NOMO-1 treated with dmso at 0.1 percent for 144 hours (cell line): Measurements from ENCODE around the gene PER1.

Experiments
- DNase-seq: peaks from one replicate; lab custom pipeline; 2025; ENCODE audit not compliant: unreplicated experiment; lab: John Stamatoyannopoulos, UW

The PER1 gene, protein sequence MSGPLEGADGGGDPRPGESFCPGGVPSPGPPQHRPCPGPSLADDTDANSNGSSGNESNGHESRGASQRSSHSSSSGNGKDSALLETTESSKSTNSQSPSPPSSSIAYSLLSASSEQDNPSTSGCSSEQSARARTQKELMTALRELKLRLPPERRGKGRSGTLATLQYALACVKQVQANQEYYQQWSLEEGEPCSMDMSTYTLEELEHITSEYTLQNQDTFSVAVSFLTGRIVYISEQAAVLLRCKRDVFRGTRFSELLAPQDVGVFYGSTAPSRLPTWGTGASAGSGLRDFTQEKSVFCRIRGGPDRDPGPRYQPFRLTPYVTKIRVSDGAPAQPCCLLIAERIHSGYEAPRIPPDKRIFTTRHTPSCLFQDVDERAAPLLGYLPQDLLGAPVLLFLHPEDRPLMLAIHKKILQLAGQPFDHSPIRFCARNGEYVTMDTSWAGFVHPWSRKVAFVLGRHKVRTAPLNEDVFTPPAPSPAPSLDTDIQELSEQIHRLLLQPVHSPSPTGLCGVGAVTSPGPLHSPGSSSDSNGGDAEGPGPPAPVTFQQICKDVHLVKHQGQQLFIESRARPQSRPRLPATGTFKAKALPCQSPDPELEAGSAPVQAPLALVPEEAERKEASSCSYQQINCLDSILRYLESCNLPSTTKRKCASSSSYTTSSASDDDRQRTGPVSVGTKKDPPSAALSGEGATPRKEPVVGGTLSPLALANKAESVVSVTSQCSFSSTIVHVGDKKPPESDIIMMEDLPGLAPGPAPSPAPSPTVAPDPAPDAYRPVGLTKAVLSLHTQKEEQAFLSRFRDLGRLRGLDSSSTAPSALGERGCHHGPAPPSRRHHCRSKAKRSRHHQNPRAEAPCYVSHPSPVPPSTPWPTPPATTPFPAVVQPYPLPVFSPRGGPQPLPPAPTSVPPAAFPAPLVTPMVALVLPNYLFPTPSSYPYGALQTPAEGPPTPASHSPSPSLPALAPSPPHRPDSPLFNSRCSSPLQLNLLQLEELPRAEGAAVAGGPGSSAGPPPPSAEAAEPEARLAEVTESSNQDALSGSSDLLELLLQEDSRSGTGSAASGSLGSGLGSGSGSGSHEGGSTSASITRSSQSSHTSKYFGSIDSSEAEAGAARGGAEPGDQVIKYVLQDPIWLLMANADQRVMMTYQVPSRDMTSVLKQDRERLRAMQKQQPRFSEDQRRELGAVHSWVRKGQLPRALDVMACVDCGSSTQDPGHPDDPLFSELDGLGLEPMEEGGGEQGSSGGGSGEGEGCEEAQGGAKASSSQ (N-terminal part only)

DNA sequence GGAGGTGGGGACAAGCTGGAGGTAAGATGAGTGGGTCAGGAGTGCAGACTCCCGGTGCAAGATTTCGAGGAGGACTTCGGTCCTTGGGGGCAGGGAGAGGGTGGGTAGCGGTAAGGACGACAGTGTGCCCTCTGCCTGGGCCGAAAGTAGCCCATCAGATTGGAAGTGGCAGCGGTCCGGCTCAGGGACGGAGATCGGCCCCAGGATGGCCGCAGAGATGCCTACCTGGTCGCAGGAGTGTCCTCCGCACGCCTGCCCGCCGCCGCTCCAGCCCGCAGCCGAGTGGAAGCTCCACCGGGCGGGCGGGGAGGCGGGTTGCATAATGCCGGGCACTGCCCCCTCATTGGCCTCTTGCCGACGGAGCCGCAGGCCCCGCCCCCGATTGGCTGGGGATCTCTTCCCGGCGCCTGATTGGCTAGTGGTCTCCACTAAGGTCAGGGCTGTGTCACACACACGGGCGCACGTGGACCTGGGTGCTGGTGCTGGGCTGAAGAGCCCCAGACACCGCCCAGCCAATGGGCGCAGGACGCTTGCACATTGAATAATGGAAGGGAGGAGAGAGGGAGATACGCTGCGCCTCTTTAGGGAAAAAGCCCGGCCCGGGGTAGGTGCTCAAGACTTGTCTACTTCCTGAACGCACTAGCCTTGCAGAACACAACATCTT, at the start of gene PER1:
Gene PER1, minus strand, starts transcription at position 293 of the 664 bp plus-strand sequence. CDS start 1,698 bp downstream, outside the sequence.
- DNase-seq, result peak; percentile 82

DNA sequence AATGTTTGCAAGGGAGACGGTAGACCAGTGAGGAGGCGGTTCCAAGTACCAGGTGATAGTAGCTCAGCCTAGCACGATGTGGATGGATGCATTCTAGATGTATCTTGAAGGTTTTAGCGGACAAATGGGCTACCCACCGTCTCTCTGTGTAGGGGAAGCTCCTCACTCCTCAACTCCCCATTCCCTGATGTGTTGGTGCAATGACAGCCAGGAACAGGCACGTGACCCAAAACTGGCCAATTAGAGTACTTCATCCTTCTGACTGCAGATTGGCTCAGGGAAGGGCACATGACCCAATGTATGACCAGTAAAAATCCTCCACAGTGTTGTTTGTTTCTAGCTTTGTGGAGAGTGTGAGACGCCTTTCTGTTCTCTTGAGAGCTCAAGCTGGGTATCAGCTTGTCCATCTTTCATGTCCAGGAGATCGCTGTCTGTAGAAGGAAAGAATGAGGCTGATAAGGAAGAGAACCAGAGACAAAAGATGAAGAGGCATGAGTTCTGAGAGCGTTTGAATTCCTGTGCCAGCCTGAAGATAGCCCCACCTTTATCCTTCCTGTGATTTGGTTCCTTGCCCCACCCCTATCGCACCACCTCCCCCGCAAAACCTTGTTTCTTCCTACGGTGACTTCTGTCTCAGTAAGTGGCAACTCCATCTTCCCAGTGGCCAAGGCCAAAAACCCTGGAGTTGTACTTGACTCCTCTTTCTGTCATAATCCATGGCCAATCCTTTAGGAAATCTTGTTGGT, 40.0 kb upstream of the PER1 start:
- DNase-seq, result peak; percentile 81

DNA sequence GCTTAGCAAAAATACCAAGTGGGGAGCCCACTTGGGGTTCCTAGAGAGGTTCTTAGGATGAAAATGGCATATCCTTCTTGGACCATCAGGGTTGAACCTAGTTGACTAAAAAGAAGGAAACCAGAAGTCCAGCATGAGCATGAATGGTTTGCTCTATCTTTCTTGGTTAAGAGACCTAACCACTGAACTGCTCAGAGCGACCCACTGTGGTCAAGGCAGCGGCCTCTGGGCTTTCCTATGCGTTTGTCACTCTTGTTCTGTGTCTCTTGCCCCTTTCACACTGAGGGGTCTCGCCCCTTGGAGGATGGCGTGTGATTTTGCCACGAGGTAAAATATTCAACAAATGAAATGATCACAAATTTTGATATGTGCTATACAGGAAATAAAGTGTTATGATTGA, 38.3 kb upstream of the PER1 start:
- DNase-seq, result no peak

DNA sequence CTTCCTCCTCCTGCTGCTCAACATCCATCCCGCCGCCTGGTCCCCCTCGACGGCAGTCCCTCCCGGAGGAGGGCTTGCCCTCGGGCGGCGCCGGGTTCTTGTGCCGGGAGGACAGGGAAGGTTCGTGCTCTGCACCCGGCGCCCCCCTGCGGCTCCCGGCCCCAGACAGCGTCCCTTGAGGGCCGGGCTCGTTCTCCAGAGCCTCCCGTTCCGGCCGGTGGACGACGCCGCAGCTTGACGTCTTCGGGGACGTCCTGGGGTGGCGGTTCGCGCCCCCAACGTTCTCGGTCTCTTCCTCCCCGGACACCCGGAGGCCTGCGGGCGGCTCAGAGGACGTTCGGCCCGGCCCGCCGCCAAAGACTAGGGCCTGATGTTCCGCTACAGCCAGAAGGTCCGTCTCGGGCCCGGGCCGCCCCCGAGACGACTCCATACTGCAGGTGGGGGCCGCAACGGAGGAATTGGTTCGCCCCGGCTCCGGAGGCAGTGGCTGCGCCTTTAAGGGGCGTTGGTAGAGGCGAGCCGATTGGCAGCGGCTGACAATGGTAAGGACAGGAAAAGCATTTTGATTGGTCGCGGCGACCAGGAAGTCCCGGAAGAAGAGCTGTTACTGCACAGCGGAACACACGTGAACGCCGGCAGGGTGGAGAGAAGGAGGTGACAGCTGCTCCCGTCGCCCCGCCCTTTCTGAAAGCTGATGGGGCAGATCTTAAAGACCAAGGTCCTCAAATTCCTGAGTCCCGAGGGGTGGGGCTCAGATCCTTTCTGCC, 37.7 kb upstream of the PER1 start, which contains the start of gene BORCS6:
Gene BORCS6, minus strand, starts transcription at position 470 of the 767 bp plus-strand sequence. Its CDS starts 40 bp downstream, at position 430.
- peak; percentile 99 for DNase-seq

DNA sequence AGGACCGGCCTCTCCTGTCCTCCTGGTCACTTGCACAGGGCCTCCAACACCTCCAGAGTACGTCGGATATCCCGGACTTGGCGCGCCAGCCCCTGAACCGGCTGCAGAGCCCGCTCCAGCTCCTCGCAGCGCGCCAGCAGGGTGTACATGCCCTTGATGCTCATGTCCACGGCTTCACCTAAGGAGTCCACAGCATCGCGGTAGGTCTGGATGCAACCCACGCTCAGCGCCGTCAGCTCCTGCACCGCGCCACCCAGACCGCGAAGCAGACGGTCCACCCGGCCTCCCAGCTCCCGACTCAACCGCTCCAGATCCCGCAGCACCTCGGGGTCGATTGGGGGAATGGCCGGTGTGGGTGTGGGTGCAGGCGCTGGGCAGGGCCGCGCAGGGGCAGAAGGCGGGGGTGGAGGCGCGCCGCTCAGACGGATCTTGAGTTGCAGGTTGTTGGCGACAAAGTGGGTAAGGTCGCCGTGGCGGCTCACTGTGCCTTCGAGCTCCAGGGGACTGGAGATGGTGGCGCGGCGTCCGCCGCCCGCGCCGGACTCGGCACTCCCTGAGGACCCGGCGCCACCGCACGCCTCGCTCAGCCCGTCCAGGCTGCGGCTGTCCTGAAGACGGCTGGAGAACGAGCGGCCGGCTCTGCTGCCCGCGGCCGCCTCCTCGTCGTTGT, 37.0 kb upstream of the PER1 start:
- DNase-seq, result no peak

DNA sequence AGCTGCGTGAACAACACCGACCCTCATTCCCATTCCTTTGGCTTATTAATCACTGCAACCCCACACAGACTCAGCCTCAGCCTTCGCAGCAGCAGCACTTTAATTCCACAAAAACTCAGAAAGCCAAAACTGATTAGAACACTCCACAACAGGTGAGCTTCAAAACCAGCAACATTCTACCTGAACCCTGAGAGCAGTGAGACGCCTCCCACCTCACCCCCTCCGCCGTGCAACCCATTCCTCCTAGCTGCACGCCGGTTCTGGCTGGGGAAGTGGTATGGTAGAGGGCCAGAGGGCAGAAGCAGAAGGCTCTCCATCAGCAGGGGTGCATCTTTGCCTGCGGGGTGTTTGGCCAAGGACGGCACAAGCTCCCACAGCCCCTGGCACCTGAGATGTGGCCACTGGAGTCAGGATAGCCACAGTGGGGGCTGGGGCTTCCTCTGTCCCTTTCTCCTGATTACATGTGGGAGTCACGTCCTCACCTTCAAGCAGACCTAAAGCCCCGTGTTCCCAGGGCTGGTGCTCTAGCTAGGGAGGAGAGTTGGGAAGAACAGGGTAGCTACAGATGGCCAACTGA, 36.1 kb upstream of the PER1 start:
- DNase-seq, result no peak

DNA sequence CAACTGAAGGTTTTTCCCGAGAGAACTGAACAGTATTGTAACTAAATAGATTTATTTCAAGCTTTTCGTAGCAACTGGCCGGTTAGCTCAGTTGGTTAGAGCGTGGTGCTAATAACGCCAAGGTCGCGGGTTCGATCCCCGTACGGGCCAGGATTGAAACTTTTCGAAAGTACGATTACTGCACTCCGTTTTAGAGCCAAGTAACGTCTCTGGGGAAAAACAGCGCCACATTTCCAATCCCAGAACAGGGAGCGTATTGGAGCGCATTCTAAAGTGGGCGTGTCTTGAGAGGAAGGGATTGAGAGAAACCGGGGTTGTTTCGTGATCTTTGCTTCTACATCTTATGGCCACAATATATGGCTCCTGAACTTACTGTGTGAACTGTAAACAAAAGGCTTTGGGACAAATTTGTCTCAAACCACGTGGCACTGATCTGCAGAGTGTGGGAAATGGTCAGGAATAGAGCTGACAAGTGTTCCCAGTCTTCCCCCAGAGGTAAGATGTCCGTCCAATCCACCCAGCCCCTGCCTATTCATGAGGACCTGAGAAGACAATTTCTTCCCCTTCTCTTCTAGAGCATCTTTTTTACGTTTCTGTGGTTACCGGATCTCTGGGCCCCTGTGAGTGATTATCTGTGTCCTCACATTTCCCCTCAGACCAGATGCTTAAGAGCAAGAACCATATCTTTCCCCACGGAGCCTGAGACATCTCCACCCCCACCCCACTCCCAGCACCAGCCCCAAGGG, 35.5 kb upstream of the PER1 start:
- DNase-seq, result peak; percentile 92

DNA sequence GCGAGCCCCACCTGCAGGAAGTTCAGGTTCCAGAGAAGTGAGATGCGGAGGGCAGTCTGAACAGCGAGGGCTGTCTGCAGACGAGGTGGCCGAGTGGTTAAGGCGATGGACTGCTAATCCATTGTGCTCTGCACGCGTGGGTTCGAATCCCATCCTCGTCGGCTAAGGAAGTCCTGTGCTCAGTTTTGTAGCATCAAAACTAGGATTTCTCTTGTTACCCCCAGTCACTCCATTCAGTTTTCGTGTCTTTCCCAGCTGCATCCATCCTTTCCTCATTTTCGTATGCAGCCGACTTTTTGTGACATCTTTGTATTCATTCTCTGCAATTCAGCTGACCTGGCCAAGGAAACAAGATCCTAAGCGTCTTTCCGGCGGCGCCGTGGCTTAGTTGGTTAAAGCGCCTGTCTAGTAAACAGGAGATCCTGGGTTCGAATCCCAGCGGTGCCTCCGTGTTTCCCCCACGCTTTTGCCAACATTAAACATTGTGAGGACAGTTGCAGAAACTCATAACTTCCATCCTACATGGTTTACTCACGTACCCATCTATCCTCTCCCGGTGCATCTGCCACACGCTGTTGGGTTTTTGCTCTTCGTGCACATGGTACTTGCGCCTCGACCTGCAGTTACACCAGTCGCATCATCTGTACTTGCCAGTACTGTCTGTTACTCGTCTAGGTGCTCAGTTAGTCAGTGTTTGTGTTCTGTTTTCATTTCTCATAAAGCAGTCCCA, 34.7 kb upstream of the PER1 start:
- DNase-seq, result peak; percentile 92

DNA sequence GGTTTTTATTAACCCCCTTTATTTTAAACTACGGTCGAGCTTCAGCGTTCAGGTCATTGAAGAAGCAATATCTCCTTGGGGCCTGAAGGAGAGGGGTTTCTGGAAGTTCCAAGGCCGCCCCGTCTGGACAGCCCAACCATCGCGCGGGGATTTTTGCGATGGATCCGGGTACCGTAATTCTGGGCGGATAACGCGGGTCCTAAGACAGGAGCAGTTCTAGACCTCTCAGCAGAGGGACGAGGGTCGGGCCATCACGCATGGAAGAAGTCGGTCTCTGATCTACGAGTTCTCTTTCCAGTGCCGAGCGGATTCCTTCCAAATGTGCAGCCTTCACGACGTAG, 34.2 kb upstream of the PER1 start:
- DNase-seq, result no peak

DNA sequence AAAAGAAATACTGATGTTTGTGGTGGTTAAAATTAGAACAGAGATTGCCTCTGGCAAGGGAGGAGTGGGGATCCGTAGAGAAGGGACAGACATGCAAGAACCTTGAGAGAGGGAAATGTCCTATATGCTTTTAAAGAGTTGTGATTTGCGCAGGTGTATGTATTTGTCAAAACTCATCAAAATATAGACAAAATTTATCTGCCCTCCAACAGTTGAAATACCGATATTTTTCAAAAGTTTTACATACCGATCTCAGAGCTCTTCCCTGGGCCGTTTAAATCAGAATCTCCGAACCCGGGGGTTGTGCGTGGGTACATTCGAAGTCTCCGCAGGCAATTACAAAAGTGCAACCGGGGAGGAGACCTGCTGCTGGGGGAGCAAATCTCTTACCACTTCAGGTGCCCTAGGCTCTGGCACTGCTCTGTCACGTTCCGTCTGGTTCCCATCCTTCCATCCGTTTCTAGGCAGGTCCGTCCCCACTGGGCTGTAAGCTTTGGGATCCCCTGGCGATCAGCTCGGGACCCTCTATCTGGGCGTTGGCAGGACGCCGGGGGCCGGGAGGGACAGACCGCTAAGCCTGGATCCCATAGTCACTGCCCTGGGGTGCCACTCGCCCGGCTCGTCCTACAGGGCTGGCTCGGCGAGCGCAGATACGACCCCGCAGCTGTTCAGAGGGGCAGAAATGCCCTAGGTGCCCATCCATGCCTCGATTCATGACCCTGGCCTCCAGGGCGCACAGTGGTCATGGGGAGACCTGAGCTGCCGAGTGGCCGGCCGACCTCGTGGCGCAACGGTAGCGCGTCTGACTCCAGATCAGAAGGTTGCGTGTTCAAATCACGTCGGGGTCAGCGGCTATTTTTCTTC, 33.6 kb upstream of the PER1 start:
- no peak for DNase-seq

DNA sequence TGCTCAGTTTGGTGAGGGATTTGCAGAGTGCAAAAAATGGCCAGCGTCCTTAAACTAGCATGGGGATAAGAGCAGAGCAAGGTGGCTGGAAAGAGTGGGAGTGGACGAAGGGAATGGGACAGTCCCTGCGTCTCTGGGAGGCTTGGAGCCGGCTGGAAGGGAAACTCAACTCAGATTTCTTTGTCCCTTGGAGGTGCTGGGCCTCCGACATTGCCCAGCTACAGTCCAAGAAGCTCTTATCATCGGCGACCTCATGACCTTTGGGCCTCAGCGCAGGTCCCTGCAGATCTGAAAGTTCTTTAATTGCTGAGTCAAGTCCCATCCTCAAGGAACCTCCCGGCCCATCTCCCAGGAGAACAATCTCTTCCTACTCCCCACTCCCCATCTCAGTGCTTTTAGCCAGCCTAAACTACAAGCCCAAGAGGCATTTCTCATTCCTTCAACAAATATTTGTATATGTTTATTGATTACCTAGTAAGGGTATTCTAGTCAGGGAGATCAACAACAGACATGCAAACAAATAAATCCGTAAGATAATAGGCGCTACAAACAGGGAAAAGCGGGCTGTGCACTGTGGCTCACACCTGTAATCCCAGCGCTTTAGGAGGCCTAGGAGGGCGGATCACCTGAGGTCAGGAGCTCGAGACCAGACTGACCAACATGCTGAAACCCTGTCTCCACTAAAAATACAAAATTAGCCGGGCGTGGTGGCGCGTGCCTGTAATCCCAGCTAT, 25.0 kb upstream of the PER1 start:
- DNase-seq, result no peak

DNA sequence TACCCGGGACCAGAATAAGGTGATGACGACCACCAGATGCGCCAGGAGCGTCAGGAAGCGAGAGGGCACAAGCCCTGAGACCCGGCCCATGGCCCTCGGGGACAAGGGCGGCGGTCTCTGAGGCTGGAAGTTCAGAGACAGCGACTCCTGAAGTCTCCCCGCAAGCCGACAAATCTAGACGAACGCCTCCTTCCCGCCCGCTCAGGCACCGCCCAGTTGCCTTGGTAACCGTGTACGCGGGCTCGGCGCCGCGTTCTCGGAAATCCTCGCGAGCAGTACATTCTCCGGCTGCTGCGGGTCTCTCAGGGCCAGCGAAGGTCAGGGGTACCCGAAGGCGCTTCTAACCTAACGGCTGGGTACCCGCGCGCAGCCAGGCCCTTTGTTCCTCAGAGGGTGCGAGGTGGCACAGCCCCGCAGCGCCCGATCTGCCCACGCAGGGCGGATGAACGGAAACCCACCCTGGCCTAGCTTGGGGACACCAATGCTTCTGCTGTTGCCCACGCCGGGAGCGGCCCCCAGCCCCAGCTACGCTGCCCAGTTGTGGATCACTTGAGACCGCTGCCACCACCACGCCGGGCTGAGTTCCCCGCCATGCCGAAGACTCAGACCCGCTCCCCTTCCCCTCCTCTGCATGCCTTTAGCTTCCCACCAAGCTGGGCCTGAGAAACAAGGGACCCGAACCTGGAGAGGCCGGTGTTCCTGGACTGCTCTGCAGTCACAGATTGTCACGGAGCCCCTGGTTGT, 24.2 kb upstream of the PER1 start, which contains the start of gene TMEM107:
Gene TMEM107, minus strand, starts transcription at position 184 of the 744 bp plus-strand sequence. Its CDS starts 94 bp downstream, at position 90.
- DNase-seq, result peak; percentile 88

DNA sequence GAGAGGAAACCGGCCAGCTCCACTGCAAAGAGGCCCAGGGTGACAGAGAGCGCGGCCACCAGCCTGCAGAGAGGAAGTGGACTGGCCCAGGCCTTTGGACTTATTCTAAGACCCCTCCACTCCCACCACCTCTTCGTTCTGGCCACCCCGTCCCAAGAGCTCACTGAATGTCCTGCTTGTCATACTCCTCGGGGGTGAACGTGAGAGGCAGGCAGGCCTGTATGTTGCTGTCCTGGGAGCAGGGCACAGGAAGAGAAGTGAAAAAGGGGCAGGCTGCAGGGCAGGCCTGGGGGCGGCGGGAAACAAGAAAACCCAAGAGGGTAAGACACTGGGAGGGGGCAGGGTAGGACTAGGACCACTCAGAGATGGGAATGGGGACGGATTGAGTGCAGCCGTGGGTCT, 23.6 kb upstream of the PER1 start:
- no peak for DNase-seq

DNA sequence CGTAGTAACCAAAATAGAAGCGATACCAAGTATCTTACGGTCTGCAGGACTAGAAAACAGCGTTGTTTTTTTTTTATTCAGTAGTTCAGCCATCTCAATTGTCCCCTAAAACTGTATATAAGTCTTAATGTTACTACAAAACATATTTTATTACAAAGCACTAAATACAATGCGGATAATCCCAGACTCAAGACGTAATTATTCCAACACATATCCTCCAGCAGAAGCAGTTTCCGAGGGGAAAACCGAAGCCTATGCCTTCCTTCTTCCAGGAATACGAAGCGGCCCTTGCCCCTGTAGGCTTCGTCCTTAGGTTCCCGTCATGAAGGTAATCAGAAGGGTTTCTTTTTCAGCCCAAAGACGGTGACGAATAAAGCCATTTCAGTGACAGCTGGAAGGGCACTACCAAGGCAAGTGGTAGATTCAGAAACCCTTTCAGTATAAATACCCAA, 21.7 kb upstream of the PER1 start:
- no peak for DNase-seq
